Activated CD4-positive, alpha-beta T cell treated with anti-CD3 and anti-CD28 coated beads for 24 hours (primary cell): ENCODE data around the gene KIAA1671.

Experiments
- DNase-seq, 2 donors: peaks; one replicate each; pipeline ENCODE4 v3.0.0-alpha.2; 2020; ENCODE audit warnings: low read depth in 2 of 2

Gene KIAA1671

DNA sequence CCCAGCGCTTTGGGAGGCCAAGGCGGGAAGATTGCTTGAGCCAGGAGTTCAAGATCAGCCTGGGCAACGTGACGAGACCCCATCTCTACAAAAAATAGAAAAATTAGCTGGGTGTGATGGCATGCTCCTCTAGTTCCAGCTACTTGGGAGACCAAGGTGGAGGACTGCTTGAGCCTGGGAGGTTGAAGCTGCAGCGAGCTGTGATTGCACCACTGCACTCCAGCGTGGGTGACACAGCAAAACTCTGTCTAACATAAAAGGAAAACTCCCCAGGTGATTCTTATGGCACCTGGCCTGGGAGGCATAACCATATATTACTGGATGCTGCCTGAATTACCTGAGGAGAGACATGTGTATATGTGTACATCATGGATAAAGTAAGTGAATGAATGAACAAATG is 29.1 kb downstream of the KIAA1671 start:
- DNase-seq: no peak

- no peak for DNase-seq
These were observed 30.0 kb downstream of the KIAA1671 start for GRCh38 chr22:24982301-24983056.

DNA sequence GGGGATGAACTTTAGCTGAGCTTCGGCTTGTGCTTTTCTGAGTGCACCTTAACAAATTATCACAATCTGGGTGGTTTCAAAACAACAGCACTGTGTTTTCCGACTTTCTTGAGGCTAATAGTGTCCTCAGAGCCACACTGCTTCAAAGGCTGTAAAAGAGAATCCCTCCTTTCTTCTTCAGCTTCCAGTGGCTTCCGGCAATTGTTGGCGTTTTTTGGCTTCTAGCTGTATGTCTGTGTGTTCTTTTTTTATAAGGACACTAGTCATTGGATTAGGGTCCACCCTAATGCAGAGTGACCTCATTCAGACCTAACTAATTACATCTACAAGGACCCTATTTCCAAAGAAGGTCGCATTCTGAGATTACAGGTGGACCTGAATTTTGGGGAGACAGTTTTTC is 30.6 kb downstream of the KIAA1671 start:
- no peak for DNase-seq

DNA sequence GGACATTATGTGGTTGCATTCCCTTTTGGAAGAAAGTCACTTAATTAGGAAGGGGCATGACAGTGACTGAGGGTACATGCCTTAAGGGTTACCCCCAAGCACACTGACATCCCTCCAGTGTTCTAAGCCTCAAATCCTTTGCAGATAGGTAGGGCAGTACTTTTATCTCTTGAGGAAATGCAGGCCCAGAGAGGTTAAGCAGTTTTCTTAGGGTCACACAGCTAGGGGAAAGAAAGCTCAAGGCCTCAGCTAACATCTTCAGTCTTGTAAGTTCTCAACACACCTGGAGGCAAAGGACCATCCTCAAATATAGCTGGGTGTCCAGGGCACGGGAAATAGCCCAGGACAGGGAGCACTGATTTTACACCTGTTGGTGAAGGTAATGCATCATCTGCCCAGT is 31.6 kb downstream of the KIAA1671 start:
- DNase-seq: no peak

DNA sequence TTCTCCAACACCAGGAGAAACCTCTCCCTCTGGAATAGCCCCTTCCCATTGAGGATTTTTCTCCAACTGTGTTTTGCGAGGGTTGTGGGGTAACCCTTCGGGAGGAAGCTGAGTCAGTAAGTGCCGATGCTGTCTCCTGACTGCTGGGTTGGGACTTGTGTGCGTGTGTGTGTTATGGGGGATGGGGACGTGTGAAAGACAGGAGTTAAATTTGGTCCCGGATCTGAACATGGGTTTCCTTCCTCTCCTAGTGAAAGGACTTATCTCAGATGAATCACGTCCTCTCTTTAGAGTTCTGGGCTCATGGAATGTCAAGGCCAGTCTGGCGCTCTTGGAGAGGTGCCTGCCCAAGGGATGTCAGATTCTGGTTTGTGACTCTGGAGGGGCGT is 33.3 kb downstream of the KIAA1671 start:
- DNase-seq: no peak

- no peak for DNase-seq
These were observed 34.3 kb downstream of the KIAA1671 start for GRCh38 chr22:24986816-24987215.

GRCh38 chr22:24989135-24989534 is 36.6 kb downstream of the KIAA1671 start:
- DNase-seq: no peak

GRCh38 chr22:24989541-24989951 is 37.0 kb downstream of the KIAA1671 start:
- no peak for DNase-seq

DNA sequence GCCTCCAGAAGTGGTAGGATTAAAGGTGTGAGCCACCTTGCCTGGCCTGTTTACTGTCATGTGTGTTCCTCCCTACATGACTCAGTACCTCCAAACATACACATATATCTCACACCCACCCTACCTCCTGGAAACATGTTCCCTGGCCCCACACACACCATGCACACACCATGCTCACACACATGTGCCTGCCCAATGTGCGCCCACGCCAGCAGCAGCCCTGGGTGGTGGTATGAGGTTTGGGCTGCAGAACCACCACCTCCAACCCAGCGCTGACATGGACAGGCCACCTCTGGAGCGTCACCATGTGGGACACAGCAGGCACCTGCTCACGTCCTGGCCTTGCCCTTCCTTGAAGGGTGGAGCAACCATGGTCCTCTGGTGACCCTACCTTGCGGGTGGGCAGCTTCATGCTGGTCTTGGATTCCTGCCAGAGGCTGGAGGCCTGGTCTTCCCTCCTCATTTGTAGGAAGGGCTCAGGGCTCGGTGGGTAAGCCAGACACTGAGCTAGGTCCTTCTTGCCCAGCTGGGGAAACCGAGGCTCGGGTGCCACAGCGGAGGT is 37.9 kb downstream of the KIAA1671 start:
- DNase-seq: no peak

DNA sequence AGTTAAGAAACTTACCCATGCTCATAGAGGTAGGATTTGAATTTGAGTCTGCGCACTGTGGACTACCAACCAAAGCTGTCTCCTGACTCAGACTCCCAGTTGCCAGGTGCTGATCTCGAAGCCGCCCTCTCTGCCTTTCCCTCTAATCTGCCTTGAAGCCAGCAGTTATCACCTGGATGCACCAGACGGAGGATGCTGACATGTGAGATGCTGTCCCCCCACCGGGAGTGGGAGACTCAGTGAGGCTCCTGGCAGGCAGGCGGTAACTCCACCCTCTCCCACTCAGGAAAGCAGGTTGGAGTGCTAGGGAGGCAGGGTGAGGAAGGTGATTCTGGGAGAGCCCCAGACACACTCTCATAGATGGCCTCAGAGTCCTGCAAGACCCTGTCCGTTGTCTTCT is 40.4 kb downstream of the KIAA1671 start:
- DNase-seq: no peak

- peak; percentile 6 to 12 for DNase-seq
These were observed 41.7 kb downstream of the KIAA1671 start for GRCh38 chr22:24994070-24994763.

GRCh38 chr22:24995649-24996180 is 43.2 kb downstream of the KIAA1671 start:
- no peak for DNase-seq

- DNase-seq: no peak
These were observed 44.0 kb downstream of the KIAA1671 start for GRCh38 chr22:24996420-24996952.

- no peak for DNase-seq
These were observed 44.5 kb downstream of the KIAA1671 start for GRCh38 chr22:24997023-24997422.

- DNase-seq: no peak
These were observed 48.2 kb downstream of the KIAA1671 start for GRCh38 chr22:25000686-25001085.

DNA sequence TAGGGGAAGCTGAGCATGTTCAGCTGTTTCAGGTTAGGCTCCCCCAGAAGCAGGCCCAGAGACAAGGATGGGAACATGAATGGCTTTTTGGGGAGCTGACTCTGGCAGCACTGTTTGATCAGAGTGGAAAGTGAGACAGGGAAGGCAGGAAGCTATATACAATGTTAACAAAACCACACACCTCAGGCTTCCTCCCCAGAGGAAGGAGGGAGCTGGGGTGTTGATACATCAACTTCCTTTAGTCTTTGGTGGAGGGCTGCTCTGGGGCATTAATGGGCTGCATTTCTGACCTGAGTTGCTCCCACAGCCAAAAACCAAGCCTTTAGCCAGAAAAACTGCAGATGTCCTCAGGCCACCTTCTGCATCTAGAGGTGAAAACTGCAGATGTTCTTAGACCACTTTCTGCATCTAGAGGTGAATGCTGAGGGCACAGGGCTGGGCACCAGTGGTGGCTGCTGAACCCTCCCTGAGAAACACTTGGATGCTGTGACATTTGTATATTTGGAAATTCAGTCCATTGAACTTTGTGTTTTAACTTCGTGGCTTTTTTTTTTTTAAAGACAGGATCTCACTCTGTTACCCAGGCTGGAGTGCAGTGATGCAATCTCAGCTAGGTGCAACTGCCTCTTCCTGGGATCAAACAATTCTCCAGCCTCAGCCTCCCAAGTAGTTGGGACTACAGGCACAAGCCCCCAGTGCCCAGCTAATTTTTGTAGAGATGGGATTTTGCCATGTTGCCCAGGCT is 49.9 kb downstream of the KIAA1671 start:
- no peak for DNase-seq

DNA sequence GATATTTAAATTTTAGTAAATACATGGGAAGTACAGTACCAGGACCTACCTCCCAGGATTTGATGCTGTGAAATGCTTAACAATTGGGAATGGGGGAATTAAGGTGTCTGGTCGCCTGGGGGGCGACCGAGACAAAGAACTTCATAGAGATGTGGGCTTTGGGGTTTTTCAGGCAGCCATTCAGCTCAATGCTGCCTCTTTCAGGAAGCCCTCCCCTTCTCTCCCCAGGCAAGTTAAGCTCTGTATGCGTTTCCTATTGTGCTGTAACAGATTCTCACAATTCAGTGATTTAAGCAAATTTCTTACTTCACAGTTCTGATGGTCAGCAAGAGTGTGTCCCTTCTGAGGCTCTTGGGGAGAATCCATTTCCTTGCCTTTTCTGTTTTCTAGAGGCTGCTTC is 53.8 kb downstream of the KIAA1671 start:
- no peak for DNase-seq

GRCh38 chr22:25007444-25008106 is 55.1 kb downstream of the KIAA1671 start:
- no peak for DNase-seq

- no peak for DNase-seq
These were observed 56.1 kb downstream of the KIAA1671 start for GRCh38 chr22:25008666-25009065.

- DNase-seq: no peak
These were observed 60.2 kb downstream of the KIAA1671 start for GRCh38 chr22:25012741-25013143.

GRCh38 chr22:25013607-25014006 is 61.1 kb downstream of the KIAA1671 start:
- DNase-seq: no peak
